GM12874 (cell line): ENCODE data around the gene ALDH3B2.

Experiments used
- TF ChIP-seq, protein P1 (sequence below): IDR thresholded peaks from 2 replicates; pipeline ENCODE4 v1.5.1; 2011; ENCODE audit warnings: low read depth, mild to moderate bottlenecking, control low read depth, low read length, moderate library complexity; ENCODE audit not compliant: insufficient read depth

The ALDH3B2 gene

DNA sequence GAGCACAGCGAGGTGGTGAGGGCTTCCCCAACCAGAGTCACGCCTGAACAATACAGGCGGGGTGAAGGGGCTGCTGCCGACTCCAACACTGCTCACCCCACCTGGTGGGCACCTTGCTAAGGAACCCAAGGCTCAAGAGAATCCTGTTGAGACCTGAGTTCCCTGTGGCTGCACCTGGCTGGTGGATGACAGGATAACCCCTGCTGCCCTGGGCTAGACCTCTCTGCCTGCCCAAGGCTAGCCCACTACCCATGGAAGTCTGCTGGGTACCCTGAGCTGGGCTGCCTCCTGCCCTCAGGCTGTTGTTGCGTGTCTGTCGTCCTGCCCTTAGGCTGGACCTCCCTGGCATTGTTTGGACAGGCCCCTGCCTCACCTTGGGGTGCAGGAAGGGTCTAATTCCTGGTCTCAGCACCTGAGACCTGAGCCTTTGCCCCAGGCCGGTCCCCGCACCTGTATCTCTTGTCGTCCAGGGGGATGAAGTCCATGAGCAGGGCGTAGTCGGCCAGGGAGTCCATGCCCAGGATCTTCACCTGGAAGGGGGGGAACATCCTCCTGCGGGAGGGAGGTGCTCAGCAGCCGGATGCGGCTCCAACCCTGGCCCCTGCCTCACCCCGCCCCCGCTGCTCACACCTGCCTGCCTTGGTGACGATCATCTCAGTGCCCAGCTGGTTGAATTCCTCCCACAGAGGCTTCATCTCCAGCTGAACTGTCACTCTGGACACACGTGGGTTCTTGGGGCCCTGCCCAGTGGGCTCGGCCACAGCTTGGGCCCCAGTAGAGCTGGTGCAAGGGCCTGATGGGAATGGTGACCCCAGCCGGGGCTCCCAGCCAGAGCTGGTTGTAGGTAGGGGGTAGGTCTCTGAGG lies 39.8 kb downstream of the ALDH3B2 start:
- TF ChIP-seq, protein P1, sequence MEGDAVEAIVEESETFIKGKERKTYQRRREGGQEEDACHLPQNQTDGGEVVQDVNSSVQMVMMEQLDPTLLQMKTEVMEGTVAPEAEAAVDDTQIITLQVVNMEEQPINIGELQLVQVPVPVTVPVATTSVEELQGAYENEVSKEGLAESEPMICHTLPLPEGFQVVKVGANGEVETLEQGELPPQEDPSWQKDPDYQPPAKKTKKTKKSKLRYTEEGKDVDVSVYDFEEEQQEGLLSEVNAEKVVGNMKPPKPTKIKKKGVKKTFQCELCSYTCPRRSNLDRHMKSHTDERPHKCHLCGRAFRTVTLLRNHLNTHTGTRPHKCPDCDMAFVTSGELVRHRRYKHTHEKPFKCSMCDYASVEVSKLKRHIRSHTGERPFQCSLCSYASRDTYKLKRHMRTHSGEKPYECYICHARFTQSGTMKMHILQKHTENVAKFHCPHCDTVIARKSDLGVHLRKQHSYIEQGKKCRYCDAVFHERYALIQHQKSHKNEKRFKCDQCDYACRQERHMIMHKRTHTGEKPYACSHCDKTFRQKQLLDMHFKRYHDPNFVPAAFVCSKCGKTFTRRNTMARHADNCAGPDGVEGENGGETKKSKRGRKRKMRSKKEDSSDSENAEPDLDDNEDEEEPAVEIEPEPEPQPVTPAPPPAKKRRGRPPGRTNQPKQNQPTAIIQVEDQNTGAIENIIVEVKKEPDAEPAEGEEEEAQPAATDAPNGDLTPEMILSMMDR = no peak

DNA sequence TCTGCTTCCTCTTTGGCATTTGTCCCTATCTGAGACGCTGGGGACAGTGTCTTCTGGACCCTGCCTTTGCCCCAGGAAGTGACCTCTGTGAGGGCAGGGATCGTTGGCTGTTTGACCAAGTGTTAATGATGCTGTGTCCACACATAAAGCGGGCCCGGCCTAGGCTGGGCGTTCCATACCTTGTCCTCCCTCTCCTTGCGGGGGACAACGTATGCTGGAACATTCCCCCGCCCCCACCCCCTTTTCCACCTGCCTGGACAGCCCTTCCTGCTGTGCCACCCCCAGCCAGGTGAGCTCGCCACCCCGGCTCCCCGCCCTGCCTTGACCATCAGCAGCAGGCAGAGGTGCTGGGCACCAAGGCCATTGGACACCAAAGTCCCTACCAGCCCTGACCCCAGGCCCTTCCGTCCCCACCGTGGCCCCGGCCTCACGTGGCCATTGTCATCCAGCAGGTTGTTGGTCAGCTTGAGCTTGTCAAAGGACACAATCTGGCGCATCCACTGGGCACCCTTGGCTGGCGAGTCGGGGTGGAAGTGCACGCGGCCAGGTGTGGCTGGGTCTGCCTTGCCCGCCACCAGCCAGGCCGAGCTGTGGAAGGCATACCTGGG lies 40.6 kb downstream of the ALDH3B2 start:
- TF ChIP-seq, protein P1 = no peak

- TF ChIP-seq, protein P1 = no peak
Measured at GRCh38 chr11:67632982-67633755, 41.3 kb downstream of the ALDH3B2 start.

DNA sequence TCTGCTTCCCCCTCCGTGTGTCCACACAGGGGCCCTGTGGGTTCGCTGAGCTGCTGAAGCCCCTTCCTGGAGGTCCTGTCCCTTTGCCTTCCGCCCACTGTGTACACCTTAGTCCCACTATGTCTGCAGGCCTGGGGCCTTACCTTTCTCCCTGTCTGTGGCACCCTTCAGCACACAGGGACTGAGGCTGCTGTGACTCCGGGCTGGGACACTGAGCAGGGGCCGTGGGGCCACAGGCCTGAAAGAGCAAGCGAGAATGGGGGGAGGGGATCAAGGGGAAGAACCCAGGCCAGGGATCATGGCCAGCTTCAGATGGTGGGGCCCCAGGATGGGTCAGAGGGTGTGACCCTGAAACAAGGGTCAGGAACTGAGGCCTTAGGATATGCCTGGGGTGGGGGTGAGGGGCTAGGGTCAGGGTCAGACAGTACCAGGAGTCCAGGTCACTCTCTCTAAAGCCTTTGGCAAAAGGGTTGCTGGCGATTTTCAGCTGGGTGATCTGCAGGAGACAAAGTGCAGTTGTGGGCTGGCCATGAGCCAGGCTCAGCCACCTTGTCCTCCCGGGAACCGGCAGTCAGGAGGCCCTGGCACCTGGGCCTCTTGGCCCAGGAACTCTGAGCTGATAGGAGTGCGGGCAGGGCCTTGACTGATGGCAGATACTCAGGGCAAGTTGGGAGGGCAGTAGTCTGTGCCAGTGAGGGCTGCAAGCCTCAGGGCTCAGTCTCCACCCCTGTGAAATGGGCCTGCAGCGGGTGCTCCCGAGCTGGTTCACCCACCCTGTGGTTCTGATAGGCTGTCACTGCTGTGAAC lies 42.0 kb downstream of the ALDH3B2 start:
- TF ChIP-seq, protein P1 = no peak

DNA sequence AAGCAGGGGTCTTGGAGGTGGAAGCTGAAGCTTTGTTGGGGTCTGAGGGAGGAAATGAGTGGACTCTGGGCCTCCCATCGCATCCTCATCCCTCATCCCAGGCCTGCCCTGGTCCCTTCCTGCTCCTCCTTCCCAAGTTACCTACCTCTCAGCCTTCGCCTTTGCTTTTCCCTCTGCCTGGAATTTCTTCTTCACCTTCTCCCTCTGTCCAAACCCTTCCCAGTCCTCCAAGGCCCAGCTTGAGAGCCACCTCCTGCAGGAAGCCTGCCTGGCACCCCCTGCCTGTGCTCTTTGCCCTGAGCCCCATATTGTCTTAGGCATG lies 42.6 kb downstream of the ALDH3B2 start:
- TF ChIP-seq, protein P1 = no peak

- TF ChIP-seq, protein P1 = no peak
Measured at GRCh38 chr11:67631411-67631810, 43.0 kb downstream of the ALDH3B2 start.
